ENCODE measurements around the gene RASGRF1.

Gene RASGRF1

DNA sequence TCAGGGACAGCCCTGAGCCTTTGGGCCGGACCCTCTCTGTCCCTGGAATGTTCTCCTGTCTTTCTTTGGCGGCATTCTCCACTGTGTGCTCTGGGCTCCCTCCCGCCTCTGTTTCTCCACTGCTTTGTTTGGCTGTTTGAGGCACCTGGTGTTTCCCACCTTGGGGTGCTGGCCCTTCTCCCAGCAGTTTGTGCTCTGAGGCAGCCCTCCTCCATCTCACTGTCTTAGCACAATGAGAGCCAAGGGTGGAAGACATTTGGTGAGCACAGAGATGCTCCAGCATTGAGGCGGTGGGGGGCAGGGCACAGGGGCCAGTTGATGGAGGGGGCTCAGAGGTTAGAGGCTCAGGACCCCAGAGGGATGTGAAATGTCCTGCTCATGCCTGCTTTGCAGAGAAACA is 54.3 kb downstream of the RASGRF1 start:
- TF ChIP-seq ZFX (IDR thresholded peaks at IDR 0.05), result no peak
- H3K27ac ChIP-seq, result no peak overlapping the region

- TF ChIP-seq, protein P1, sequence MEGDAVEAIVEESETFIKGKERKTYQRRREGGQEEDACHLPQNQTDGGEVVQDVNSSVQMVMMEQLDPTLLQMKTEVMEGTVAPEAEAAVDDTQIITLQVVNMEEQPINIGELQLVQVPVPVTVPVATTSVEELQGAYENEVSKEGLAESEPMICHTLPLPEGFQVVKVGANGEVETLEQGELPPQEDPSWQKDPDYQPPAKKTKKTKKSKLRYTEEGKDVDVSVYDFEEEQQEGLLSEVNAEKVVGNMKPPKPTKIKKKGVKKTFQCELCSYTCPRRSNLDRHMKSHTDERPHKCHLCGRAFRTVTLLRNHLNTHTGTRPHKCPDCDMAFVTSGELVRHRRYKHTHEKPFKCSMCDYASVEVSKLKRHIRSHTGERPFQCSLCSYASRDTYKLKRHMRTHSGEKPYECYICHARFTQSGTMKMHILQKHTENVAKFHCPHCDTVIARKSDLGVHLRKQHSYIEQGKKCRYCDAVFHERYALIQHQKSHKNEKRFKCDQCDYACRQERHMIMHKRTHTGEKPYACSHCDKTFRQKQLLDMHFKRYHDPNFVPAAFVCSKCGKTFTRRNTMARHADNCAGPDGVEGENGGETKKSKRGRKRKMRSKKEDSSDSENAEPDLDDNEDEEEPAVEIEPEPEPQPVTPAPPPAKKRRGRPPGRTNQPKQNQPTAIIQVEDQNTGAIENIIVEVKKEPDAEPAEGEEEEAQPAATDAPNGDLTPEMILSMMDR (conservative IDR thresholded peaks at IDR 0.05), result no peak
- TF ChIP-seq ZFX (IDR thresholded peaks at IDR 0.05), result no peak
- no peak overlapping the region for H3K27ac ChIP-seq
These were observed 54.8 kb downstream of the RASGRF1 start for GRCh38 chr15:79035814-79036213.

GRCh38 chr15:79035111-79035601 is 55.4 kb downstream of the RASGRF1 start:
- TF ChIP-seq ZFX (IDR thresholded peaks at IDR 0.05), result no peak
- TF ChIP-seq, protein P1 (conservative IDR thresholded peaks at IDR 0.05), result no peak; the same call in 1 of the 2 replicates
- no peak overlapping the region for H3K27ac ChIP-seq

DNA sequence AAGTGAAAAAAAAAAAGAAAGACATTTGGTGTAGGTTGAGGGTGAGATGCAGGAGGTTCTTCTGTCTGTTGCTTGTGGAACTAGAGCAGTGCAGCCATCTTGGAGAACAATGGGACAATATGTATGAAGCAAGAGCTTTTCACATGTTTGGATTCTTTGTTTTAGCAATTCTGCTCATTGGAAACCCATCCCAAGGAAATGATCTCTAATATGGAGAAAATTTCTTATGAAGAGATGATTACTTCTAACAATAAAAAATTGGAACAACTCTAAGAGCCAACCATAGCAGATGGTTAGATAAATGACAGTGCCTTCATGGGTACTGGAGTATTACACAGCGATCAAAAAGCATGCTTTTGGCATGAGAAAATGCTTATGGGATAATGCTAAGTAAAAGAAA is 56.3 kb downstream of the RASGRF1 start:
- H3K27ac ChIP-seq, result no peak overlapping the region
- TF ChIP-seq, protein P1 (conservative IDR thresholded peaks at IDR 0.05), result no peak
- no peak for TF ChIP-seq ZFX (IDR thresholded peaks at IDR 0.05)

DNA sequence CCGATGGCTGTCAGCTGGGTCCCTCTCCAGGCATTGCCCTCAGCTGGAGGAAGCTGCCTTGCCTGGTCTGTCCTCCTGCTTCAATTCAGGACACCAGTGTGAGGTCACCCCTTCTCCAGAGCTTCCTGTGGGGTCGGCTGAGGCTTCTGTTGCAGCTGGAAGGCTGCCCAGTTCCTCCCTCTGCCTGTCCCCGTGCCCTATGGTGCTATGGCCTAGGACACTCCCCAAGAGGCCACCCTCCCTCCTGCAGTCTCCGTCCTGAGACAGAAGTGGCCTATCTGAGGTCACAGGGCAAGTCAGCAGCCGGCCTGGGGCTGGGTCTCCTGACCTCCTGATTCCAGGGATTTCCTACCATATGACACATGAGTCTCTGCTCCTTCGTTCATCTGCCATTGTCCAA is 57.9 kb downstream of the RASGRF1 start:
- TF ChIP-seq, protein P1 (conservative IDR thresholded peaks at IDR 0.05), result no peak
- TF ChIP-seq ZFX (IDR thresholded peaks at IDR 0.05), result no peak
- no peak overlapping the region for H3K27ac ChIP-seq

- TF ChIP-seq, protein P1 (conservative IDR thresholded peaks at IDR 0.05), result no peak
- TF ChIP-seq ZFX (IDR thresholded peaks at IDR 0.05), result no peak
- H3K27ac ChIP-seq, result no peak overlapping the region
These were observed 58.8 kb downstream of the RASGRF1 start for GRCh38 chr15:79031821-79032220.

DNA sequence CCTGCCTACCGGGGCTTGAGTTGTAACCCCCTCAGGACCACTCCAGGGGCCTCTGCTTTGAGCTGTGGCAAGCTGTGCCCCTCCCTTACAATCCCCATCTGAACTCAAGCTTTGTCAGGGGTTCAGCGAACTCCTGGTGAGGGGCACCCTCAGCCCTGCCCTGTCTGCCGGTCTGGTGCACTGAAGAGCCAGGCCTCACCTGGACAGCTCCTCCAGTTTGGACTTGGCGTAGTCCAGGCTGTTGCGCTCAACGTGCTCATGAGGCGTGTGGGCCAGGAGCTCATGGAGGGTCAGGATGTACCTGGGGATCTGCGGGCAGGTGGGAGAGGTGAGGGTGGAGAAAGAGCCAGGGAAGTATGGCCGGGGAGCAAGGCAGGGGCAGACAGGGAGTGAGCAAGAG is 59.4 kb downstream of the RASGRF1 start:
- no peak overlapping the region for H3K27ac ChIP-seq
- TF ChIP-seq, protein P1 (conservative IDR thresholded peaks at IDR 0.05), result no peak

DNA sequence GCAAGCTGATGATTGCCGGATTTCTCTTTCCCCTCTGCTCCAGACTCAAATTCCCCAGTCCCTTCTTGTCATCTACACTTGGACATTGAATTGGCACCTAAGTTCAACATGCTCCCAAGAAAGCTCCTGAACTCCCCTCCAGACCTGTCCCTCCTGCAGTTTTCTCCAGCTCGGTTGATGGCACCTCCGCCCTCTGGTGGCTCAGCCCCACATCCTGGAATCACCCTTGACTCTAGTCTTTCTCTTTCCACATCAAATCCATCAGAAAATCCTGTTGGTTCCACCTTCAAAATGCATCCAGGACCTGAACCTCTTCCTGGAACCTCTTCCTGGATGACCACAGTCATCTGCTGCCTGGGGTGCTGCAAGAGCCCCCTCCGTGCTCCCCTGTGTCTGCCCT is 60.1 kb downstream of the RASGRF1 start:
- TF ChIP-seq, protein P1 (conservative IDR thresholded peaks at IDR 0.05), result no peak
- no peak for TF ChIP-seq ZFX (IDR thresholded peaks at IDR 0.05)
- no peak overlapping the region for H3K27ac ChIP-seq

All from C4-2B (cell line).